Measurements from ENCODE around the gene BHLHE41. TPM values are rescaled to one million over a fixed set of nuclear protein-coding genes. Genes with fewer than 3 reads are reported as not detected.

Gene BHLHE41
- polyA plus RNA-seq, 1 donor (not counting 4 experiments of a cell fraction or from before 2014, with no cell fraction given): 1.4 TPM

DNA sequence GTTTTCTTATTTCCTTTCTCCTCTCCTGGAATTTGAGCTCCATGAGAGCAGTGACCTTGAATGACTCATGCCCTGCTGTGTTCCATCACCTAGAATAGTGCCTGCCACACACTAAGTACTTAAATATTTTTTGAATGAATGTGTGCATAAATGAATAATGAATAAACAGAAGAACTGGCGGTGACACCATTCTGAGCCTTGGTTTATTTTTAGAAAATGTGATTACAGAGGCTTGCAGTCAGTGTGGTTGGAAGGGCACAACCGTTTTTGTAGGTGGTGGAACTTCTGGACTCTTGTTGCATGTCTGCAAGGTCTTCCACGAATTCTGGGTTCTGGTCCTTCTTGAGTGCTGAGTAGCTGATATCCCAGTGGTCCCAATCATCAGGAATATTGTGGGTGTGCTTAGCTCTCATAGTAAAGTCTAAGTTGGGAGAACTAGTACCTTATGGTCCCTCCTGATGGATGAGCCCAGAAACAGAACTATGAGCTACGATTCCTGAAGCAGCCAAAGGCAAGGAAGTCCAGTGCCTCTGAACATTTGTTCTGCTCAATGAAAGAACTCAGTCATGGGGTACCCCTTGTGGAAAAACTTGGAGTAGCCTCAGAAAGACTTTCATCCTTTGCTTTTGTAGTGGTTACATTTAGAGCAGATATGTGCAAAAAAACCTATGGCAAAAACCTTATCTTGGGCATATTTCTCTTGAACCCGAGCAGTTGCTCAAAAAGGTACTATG lies 28.8 kb upstream of the BHLHE41 start:
- no peaks in the 10 kb centered on the region for H4K20me1 ChIP-seq (ENCODE audit: control insufficient read depth, extremely low read depth, insufficient read depth, low read length)
- FAIRE-seq: peak; percentile 87
- H3K4me1 ChIP-seq (ENCODE audit: control insufficient read depth, extremely low read depth, insufficient read depth, low read length): peaks cover 25% of the 10 kb centered on the region
- dilution Hi-C loops (cut with MboI; ENCODE audit: extremely low pct_ligation_motif_present, low sequenced_read_pairs): no loop called here
- peak overlapping the region; percentile 69 for H3K27ac ChIP-seq (ENCODE audit: control insufficient read depth, insufficient read depth, low read length)
- peak; percentile 17 for DNase-seq (ENCODE audit: low read depth, low spot score)
- H3K9me3 ChIP-seq (ENCODE audit: control insufficient read depth, low read depth, low read length): no peaks in the 10 kb centered on the region
- H3K9me1 ChIP-seq (ENCODE audit: control insufficient read depth, extremely low read depth, insufficient read depth, low read length): no peaks in the 10 kb centered on the region
- H2AFZ ChIP-seq (ENCODE audit: control insufficient read depth, low read length): peak overlapping the region; percentile 57
- H3K4me2 ChIP-seq (ENCODE audit: control insufficient read depth, extremely low read depth, insufficient read depth, low read depth, low read length): peak overlapping the region; percentile 63
- H3K36me3 ChIP-seq (ENCODE audit: control insufficient read depth in 2 of 2, extremely low read depth in 1 of 2, insufficient read depth in 2 of 2, low read length in 2 of 2): no peaks in the 10 kb centered on the region
- no peak overlapping the region for H3K9ac ChIP-seq (ENCODE audit: control insufficient read depth, extremely low read depth, insufficient read depth, low read length)
- TF ChIP-seq, protein P1, sequence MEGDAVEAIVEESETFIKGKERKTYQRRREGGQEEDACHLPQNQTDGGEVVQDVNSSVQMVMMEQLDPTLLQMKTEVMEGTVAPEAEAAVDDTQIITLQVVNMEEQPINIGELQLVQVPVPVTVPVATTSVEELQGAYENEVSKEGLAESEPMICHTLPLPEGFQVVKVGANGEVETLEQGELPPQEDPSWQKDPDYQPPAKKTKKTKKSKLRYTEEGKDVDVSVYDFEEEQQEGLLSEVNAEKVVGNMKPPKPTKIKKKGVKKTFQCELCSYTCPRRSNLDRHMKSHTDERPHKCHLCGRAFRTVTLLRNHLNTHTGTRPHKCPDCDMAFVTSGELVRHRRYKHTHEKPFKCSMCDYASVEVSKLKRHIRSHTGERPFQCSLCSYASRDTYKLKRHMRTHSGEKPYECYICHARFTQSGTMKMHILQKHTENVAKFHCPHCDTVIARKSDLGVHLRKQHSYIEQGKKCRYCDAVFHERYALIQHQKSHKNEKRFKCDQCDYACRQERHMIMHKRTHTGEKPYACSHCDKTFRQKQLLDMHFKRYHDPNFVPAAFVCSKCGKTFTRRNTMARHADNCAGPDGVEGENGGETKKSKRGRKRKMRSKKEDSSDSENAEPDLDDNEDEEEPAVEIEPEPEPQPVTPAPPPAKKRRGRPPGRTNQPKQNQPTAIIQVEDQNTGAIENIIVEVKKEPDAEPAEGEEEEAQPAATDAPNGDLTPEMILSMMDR (optimal IDR thresholded peaks at IDR 0.05 in 1 of 3, IDR thresholded peaks at IDR 0.05 in 1 of 3, conservative IDR thresholded peaks at IDR 0.05 in 1 of 3; ENCODE audit: extremely low read depth in 1 of 3, insufficient read depth in 2 of 3, low read length in 3 of 3): peak; percentile 1 to 37 (median 3)
- TF ChIP-seq EZH2 (IDR thresholded peaks at IDR 0.05; ENCODE audit: low read length): no peak
- H3K4me3 ChIP-seq (ENCODE audit: control insufficient read depth in 2 of 3, extremely low read depth in 1 of 3, insufficient read depth in 2 of 3, low read depth in 1 of 3, low read length in 3 of 3): peak overlapping the region in 1 of 3 experiments; percentile 16
- H3K27me3 ChIP-seq (ENCODE audit: control insufficient read depth, extremely low read depth, insufficient read depth, low read length): no peaks in the 10 kb centered on the region
- no peaks in the 10 kb centered on the region for H3K79me2 ChIP-seq (ENCODE audit: control insufficient read depth, insufficient read depth, low read length)

DNA sequence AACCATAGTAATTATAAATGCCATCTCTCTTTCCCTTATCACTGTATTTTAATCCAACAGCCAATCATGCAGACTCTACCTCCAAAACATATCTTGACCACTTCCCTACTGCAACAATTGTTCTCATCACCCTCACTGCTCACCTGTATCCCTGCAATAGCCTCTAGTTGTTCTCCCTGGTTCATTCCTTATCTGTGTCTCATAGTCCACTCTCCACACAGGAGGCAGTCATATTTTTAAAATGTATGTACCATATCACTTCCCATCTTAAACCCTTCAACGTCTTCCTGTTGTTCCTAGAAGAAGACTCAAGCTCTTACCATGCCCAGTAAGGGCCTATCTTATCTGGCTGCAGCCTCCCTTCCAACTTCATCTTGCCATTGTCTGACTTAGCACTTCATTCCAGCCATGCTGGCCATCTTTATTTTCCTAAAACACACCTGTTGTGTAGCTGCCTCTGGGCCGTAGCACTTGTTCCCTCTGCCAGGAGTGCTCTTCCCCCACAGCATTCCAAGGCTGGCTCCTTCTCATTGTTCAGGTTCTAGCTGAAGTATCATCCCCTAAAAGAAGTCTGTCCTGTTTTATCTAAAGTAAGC lies 27.8 kb upstream of the BHLHE41 start:
- H3K9me3 ChIP-seq (ENCODE audit: control insufficient read depth, low read depth, low read length): no peaks in the 10 kb centered on the region

More for the DNA sequence above, 27.8 kb upstream of the BHLHE41 start:
- Histone ChIP-seq H3K79me2 (ENCODE audit: control insufficient read depth, insufficient read depth, low read length) (no peaks in the 10 kb centered on the region), H3K9ac (ENCODE audit: control insufficient read depth, extremely low read depth, insufficient read depth, low read length) (no peak overlapping the region), H3K4me2 (ENCODE audit: control insufficient read depth, extremely low read depth, insufficient read depth, low read depth, low read length) (peak overlapping the region; percentile 14), H3K36me3 (ENCODE audit: control insufficient read depth in 2 of 2, extremely low read depth in 1 of 2, insufficient read depth in 2 of 2, low read length in 2 of 2) (no peaks in the 10 kb centered on the region), H2AFZ (ENCODE audit: control insufficient read depth, low read length) (no peak overlapping the region), H3K27me3 (ENCODE audit: control insufficient read depth, extremely low read depth, insufficient read depth, low read length) (no peaks in the 10 kb centered on the region), H3K4me3 (ENCODE audit: control insufficient read depth in 2 of 3, extremely low read depth in 1 of 3, insufficient read depth in 2 of 3, low read depth in 1 of 3, low read length in 3 of 3) (no peak overlapping the region), H3K27ac (ENCODE audit: control insufficient read depth, insufficient read depth, low read length) (peak overlapping the region; percentile 10), H3K9me1 (ENCODE audit: control insufficient read depth, extremely low read depth, insufficient read depth, low read length) (no peaks in the 10 kb centered on the region), H3K4me1 (ENCODE audit: control insufficient read depth, extremely low read depth, insufficient read depth, low read length) (peaks cover 25% of the 10 kb centered on the region), H4K20me1 (ENCODE audit: control insufficient read depth, extremely low read depth, insufficient read depth, low read length) (no peaks in the 10 kb centered on the region)
- peak; percentile 20 for FAIRE-seq
- no peak for DNase-seq (ENCODE audit: low read depth, low spot score)
- TF ChIP-seq EZH2 (IDR thresholded peaks at IDR 0.05; ENCODE audit: low read length): no peak
- TF ChIP-seq, protein P1 (optimal IDR thresholded peaks at IDR 0.05 in 1 of 3, IDR thresholded peaks at IDR 0.05 in 1 of 3, conservative IDR thresholded peaks at IDR 0.05 in 1 of 3; ENCODE audit: extremely low read depth in 1 of 3, insufficient read depth in 2 of 3, low read length in 3 of 3): no peak
- dilution Hi-C loops (cut with MboI; ENCODE audit: extremely low pct_ligation_motif_present, low sequenced_read_pairs): no loop called here
